NCI-H774 (cell line): ENCODE data around the gene MAML3.

Source experiments
- DNase-seq: peaks from one replicate; lab custom pipeline; 2025; lab: John Stamatoyannopoulos, UW

The MAML3 gene

GRCh38 chr4:139840773-139841172, 313.2 kb downstream of the MAML3 start:
- no peak for DNase-seq

- no peak for DNase-seq
Observed at GRCh38 chr4:139839403-139840031, 314.5 kb downstream of the MAML3 start.

GRCh38 chr4:139838811-139839210, 315.2 kb downstream of the MAML3 start:
- no peak for DNase-seq

GRCh38 chr4:139834981-139835391, 319.0 kb downstream of the MAML3 start:
- no peak for DNase-seq

GRCh38 chr4:139834226-139834662, 319.7 kb downstream of the MAML3 start:
- DNase-seq = no peak

- DNase-seq = no peak
Observed at GRCh38 chr4:139833151-139833910, 320.7 kb downstream of the MAML3 start.

- DNase-seq = no peak
Observed at GRCh38 chr4:139828966-139829664, 324.9 kb downstream of the MAML3 start.

- DNase-seq = no peak
Observed at GRCh38 chr4:139826426-139826825, 327.6 kb downstream of the MAML3 start.

GRCh38 chr4:139825523-139826014, 328.4 kb downstream of the MAML3 start:
- peak; percentile 63 for DNase-seq

- no peak for DNase-seq
Observed at GRCh38 chr4:139824882-139825522, 329.0 kb downstream of the MAML3 start.

- no peak for DNase-seq
Observed at GRCh38 chr4:139823746-139824145, 330.2 kb downstream of the MAML3 start.

GRCh38 chr4:139823345-139823744, 330.6 kb downstream of the MAML3 start:
- no peak for DNase-seq

- DNase-seq = no peak
Observed at GRCh38 chr4:139822391-139822790, 331.6 kb downstream of the MAML3 start.

- DNase-seq = no peak
Observed at GRCh38 chr4:139819082-139819481, 334.9 kb downstream of the MAML3 start.

GRCh38 chr4:139817657-139818452, 336.1 kb downstream of the MAML3 start:
- no peak for DNase-seq

GRCh38 chr4:139816856-139817255, 337.1 kb downstream of the MAML3 start:
- DNase-seq = no peak

GRCh38 chr4:139815778-139816601, 338.0 kb downstream of the MAML3 start:
- no peak for DNase-seq

GRCh38 chr4:139814323-139815015, 339.5 kb downstream of the MAML3 start:
- DNase-seq = no peak

GRCh38 chr4:139813881-139814280, 340.1 kb downstream of the MAML3 start:
- no peak for DNase-seq

GRCh38 chr4:139810710-139811109, 343.3 kb downstream of the MAML3 start:
- DNase-seq = no peak
